ENCODE measurements around the gene SUSD3.

Gene SUSD3

DNA sequence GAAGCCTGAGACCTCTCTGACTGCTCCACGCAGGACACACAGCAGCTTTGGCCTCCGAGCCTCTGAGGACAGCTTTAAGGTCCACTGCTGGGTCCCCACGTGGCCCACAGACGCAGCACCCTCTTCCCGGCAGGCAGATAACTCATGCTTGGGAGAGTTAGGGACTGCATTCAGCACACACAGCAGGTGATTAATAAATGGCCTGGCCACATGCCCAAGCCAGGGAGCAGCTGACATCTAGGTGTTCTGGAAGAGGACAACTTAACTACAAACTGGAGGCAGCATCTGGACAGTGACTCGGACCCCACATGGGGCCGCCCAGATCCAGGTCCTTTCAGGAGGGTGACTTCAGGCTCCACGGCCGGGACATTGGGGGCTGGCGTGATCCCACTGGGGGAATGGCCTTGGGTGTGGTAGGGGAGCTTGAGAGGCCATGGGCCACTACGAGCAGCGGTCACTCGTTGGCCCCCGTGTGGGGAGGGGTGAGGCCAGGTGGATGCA, 64.3 kb downstream of the SUSD3 start:
- H3K27ac Mint-ChIP-seq, result no peak overlapping the region
- ATAC-seq (no peak), DNase-seq (ENCODE audit: low spot score in 2 of 2) (no peak)
- no peaks in the 10 kb centered on the region for H3K9me3 Mint-ChIP-seq
- H3K36me3 Mint-ChIP-seq, result peaks cover 93% of the 10 kb centered on the region
- no peak overlapping the region for H3K4me3 Mint-ChIP-seq
- H3K4me1 Mint-ChIP-seq, result peaks cover 63% of the 10 kb centered on the region

GRCh38 chr9:93123561-93124283, 65.2 kb downstream of the SUSD3 start:
- Mint-ChIP-seq H3K36me3 (peaks cover 91% of the 10 kb centered on the region), H3K27ac (peak overlapping the region; percentile 20), H3K4me1 (peaks cover 66% of the 10 kb centered on the region), H3K4me3 (no peak overlapping the region), H3K9me3 (no peaks in the 10 kb centered on the region)
- DNase-seq (ENCODE audit: low spot score in 2 of 2) (no peak), ATAC-seq (no peak)

GRCh38 chr9:93124793-93125192, 66.3 kb downstream of the SUSD3 start:
- ATAC-seq (no peak), DNase-seq (ENCODE audit: low spot score in 2 of 2) (no peak)
- peaks cover 89% of the 10 kb centered on the region for H3K36me3 Mint-ChIP-seq
- no peak overlapping the region for H3K4me3 Mint-ChIP-seq
- no peaks in the 10 kb centered on the region for H3K9me3 Mint-ChIP-seq
- peaks cover 66% of the 10 kb centered on the region for H3K4me1 Mint-ChIP-seq
- H3K27ac Mint-ChIP-seq, result peak overlapping the region; percentile 20

DNA sequence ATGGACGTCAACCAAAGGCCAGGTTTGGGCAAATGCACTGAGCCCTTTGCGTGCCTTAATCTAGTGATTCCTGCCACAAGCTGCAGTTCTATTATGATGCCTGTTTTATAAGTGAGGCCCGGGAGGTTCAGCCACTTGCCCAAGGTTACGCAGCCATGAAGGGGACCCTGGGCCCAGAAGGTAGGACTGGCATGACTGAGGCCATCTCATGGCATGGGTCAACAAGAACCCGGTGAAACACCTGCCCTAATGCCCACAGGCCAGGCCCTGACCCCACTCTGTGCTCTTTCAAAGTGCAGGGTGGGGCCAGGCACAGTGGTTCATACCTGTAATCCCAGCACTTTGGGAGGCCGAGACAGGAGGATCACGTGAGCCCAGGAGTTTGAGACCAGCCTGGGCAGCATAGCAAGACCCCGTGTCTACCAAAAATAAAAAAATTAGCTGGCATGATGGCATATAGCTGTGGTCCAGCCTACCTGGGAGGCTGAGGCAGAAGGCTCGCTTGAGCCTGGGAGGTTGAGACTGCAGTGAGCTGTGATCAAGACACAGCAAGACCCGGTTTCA, 66.9 kb downstream of the SUSD3 start:
- Mint-ChIP-seq H3K4me3 (peak overlapping the region; percentile 63), H3K36me3 (peaks cover 87% of the 10 kb centered on the region), H3K27ac (peak overlapping the region; percentile 91), H3K4me1 (peaks cover 63% of the 10 kb centered on the region), H3K9me3 (no peaks in the 10 kb centered on the region)
- ATAC-seq, result no peak
- DNase-seq (ENCODE audit: low spot score in 2 of 2), result no peak

DNA sequence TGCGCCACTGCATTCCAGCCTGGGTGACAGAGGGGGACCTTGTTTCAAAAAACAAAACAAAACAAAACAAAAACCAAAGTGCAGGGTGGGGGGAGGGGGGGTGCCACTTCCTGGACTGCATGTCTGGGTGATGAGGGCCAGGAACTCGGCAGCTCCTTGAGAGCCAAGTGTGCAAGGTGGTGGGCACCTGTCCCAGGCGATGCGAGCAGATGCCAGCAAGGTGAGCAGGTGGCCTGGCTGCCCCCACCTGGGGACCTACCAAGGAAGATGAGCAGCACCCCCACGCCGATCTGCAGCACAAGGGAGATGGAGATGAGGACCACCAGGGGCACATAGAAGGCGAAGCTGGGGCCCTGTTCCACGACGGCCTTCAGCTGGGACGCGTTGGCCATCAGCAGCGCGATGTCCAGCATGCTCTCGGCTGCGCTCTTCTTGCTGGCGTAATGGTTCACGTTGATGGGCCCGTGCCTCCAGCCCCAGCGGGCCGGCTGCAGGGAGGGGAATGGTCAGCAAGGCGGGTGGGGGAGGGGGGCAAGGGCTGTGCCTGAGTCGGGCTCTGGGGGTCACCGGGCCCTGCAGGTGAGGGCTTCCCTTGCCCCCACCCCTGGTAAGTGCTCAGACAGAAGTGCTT, 67.8 kb downstream of the SUSD3 start:
- Mint-ChIP-seq H3K4me3 (peak overlapping the region; percentile 63), H3K4me1 (peaks cover 63% of the 10 kb centered on the region), H3K36me3 (peaks cover 87% of the 10 kb centered on the region), H3K9me3 (no peaks in the 10 kb centered on the region), H3K27ac (peak overlapping the region; percentile 91)
- DNase-seq (ENCODE audit: low spot score in 2 of 2), result no peak
- no peak for ATAC-seq

GRCh38 chr9:93126825-93127368, 68.4 kb downstream of the SUSD3 start:
- Mint-ChIP-seq H3K36me3 (peaks cover 87% of the 10 kb centered on the region), H3K9me3 (no peaks in the 10 kb centered on the region), H3K4me3 (peak overlapping the region; percentile 63), H3K27ac (peak overlapping the region; percentile 91), H3K4me1 (peaks cover 63% of the 10 kb centered on the region)
- DNase-seq (ENCODE audit: low spot score in 2 of 2) (no peak), ATAC-seq (no peak)

GRCh38 chr9:93127395-93127911, 69.0 kb downstream of the SUSD3 start:
- no peak for DNase-seq (ENCODE audit: low spot score in 2 of 2)

GRCh38 chr9:93128011-93128714, 69.7 kb downstream of the SUSD3 start:
- Mint-ChIP-seq H3K27ac (peak overlapping the region; percentile 91), H3K4me3 (peak overlapping the region; percentile 63), H3K9me3 (no peaks in the 10 kb centered on the region), H3K4me1 (peaks cover 73% of the 10 kb centered on the region), H3K36me3 (peaks cover 87% of the 10 kb centered on the region)
- ATAC-seq (no peak), DNase-seq (ENCODE audit: low spot score in 2 of 2) (no peak)

More at GRCh38 chr9:93127395-93127911, 69.0 kb downstream of the SUSD3 start:
- H3K9me3 Mint-ChIP-seq, result no peaks in the 10 kb centered on the region
- no peak for ATAC-seq
- H3K4me3 Mint-ChIP-seq, result peak overlapping the region; percentile 63
- H3K36me3 Mint-ChIP-seq, result peaks cover 87% of the 10 kb centered on the region
- H3K4me1 Mint-ChIP-seq, result peaks cover 66% of the 10 kb centered on the region
- H3K27ac Mint-ChIP-seq, result peak overlapping the region; percentile 91

GRCh38 chr9:93128715-93129224, 70.3 kb downstream of the SUSD3 start:
- DNase-seq (ENCODE audit: low spot score in 2 of 2) (no peak), ATAC-seq (no peak)
- H3K36me3 Mint-ChIP-seq, result peaks cover 87% of the 10 kb centered on the region
- H3K4me3 Mint-ChIP-seq, result peak overlapping the region; percentile 63
- H3K4me1 Mint-ChIP-seq, result peaks cover 75% of the 10 kb centered on the region
- H3K9me3 Mint-ChIP-seq, result no peaks in the 10 kb centered on the region
- peak overlapping the region; percentile 91 for H3K27ac Mint-ChIP-seq

GRCh38 chr9:93129286-93129685, 70.8 kb downstream of the SUSD3 start:
- Mint-ChIP-seq H3K27ac (peak overlapping the region; percentile 94), H3K4me1 (peaks cover 75% of the 10 kb centered on the region), H3K9me3 (no peaks in the 10 kb centered on the region), H3K36me3 (peaks cover 83% of the 10 kb centered on the region), H3K4me3 (peak overlapping the region; percentile 63)
- ATAC-seq, result no peak
- no peak for DNase-seq (ENCODE audit: low spot score in 2 of 2)

DNA sequence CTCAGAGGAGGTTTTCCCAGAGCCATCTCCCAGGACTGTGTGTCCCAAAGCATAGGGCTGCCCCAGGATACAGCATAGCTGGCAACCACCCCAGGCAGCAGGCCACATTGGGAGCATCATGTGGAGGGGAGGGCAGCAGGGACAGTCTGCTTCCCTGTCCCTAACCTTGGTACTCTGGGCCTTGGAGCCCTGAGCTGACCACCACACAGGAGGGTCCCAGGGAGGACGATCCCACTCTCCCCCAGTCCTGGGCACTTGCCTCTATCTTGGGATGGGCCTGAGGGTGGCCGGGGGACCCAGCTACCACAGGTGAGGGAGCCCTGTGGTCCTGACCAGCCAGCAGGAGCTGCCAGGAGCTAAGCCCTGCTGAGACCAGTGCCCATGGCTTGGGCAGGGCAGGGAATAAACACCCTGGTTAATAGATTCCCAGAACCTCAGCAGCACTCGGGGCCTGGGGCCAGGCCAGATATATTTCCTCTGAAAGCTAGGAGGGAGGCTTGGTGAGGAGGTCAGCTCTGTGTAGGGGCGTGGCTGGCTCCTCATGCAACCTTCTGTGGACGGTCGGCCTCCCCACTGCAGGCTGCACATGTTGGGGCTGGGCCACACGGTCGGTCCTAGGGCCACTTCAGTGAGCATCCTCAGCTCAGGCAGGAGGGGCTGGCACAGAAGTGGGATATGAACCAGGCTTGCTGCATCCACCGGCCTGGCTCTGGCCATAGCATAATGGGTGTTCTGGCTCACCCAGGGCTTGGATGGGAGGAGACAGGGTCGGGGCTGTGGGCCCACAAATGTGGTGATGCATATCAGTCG, 71.4 kb downstream of the SUSD3 start:
- Mint-ChIP-seq H3K9me3 (no peaks in the 10 kb centered on the region), H3K4me1 (peaks cover 81% of the 10 kb centered on the region)

GRCh38 chr9:93130861-93131481, 72.5 kb downstream of the SUSD3 start:
- DNase-seq (ENCODE audit: low spot score in 2 of 2) (no peak), ATAC-seq (no peak)
- peaks cover 83% of the 10 kb centered on the region for H3K4me1 Mint-ChIP-seq
- H3K4me3 Mint-ChIP-seq, result peak overlapping the region; percentile 88
- peak overlapping the region; percentile 94 for H3K27ac Mint-ChIP-seq
- peaks cover 73% of the 10 kb centered on the region for H3K36me3 Mint-ChIP-seq
- H3K9me3 Mint-ChIP-seq, result no peaks in the 10 kb centered on the region

More for the DNA sequence above, 71.4 kb downstream of the SUSD3 start:
- DNase-seq (ENCODE audit: low spot score in 2 of 2), result no peak
- ATAC-seq, result no peak
- Mint-ChIP-seq H3K4me3 (peak overlapping the region; percentile 88), H3K27ac (peak overlapping the region; percentile 94), H3K36me3 (peaks cover 83% of the 10 kb centered on the region)

DNA sequence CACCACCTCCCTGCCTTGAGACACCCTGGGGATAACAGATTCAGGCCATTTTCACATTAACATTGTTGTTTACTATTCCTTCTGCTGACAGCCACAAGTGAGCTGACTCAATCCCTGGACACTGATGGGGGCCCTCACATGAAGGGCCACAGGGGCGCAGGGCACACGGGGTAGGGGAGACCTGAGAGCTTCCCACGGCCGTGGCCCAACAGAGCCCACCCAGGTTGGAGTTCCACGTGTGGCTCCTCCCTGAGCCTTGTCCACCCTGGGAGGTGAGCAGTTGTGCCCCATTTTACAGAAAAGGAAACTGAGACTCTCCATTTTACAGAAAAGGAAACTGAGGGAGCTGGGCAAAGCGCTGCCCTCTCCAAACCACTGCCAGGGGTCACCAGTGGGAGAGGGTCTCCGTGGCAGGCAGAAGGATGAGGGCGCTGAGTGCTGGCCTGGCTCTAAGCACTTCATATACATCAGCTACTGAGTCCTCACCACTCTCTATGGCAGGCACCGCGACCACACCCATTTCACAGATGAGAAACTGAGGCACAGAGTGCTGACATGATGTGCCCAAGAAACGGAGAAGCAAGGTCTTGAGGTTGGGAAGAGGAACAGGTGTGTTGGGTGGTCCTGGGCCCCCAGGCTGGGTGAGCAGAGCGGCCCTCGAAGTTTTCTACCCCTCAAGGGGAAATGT, 73.2 kb downstream of the SUSD3 start:
- ATAC-seq (no peak), DNase-seq (ENCODE audit: low spot score in 2 of 2) (no peak)
- H3K4me3 Mint-ChIP-seq, result peak overlapping the region; percentile 88
- H3K9me3 Mint-ChIP-seq, result no peaks in the 10 kb centered on the region
- H3K36me3 Mint-ChIP-seq, result peaks cover 66% of the 10 kb centered on the region
- peaks cover 80% of the 10 kb centered on the region for H3K4me1 Mint-ChIP-seq
- H3K27ac Mint-ChIP-seq, result peak overlapping the region; percentile 94
